ENCODE data around the gene CPA5. TPM values are rescaled to one million over a fixed set of nuclear protein-coding genes. Genes with fewer than 3 reads are reported as not detected.
A peak's percentile ranks its signal among the peaks of the same experiment; 100 is the strongest.

CPA5 gene
- total RNA-seq, 6 donors from 2014 or later: not detected

GRCh38 chr7:130356121-130356875 is 11.7 kb downstream of the CPA5 start:
- DNase-seq (peak in 1 of 2 donors; percentile 20), ATAC-seq (ENCODE audit: low FRiP score in 2 of 2) (peak; percentile 67 to 76)
- peaks cover 0 to 11% (median 10%) of the 10 kb centered on the region in 4 donors for H3K9me3 ChIP-seq
- no peaks in the 10 kb centered on the region for H3K36me3 ChIP-seq
- peaks cover 4 to 12% (median 7%) of the 10 kb centered on the region in 4 donors for H3K4me1 ChIP-seq
- no peaks in the 10 kb centered on the region for H3K27me3 ChIP-seq
- no peak for TF ChIP-seq EP300 (IDR thresholded peaks at IDR 0.05)
- TF ChIP-seq POLR2AphosphoS5 (IDR thresholded peaks at IDR 0.05): peak; percentile 25 to 39
- TF ChIP-seq CTCF (IDR thresholded peaks at IDR 0.05): no peak
- TF ChIP-seq POLR2A (IDR thresholded peaks at IDR 0.05): no peak
- H3K27ac ChIP-seq: peak overlapping the region; percentile 68 to 82 (median 74)
- 59 to 62% methylated on average over 9 of the region's 9 CpGs for WGBS, 2 donors
- no peak overlapping the region for H3K4me3 ChIP-seq

GRCh38 chr7:130356876-130357611 is 12.4 kb downstream of the CPA5 start:
- H3K27me3 ChIP-seq: no peaks in the 10 kb centered on the region
- H3K36me3 ChIP-seq: no peaks in the 10 kb centered on the region
- 70 to 71% methylated on average over 16 of the region's 16 CpGs for WGBS, 2 donors
- peaks cover 0 to 11% (median 10%) of the 10 kb centered on the region in 4 donors for H3K9me3 ChIP-seq
- H3K4me3 ChIP-seq: no peak overlapping the region
- TF ChIP-seq POLR2A (IDR thresholded peaks at IDR 0.05) (no peak), EP300 (IDR thresholded peaks at IDR 0.05) (no peak), POLR2AphosphoS5 (IDR thresholded peaks at IDR 0.05) (peak in 1 of 2 donors; percentile 57), CTCF (IDR thresholded peaks at IDR 0.05) (no peak)
- peaks cover 4 to 10% (median 7%) of the 10 kb centered on the region in 4 donors for H3K4me1 ChIP-seq
- DNase-seq (peak in 1 of 2 donors; percentile 12), ATAC-seq (ENCODE audit: low FRiP score in 2 of 2) (peak in 1 of 2 donors; percentile 67)
- H3K27ac ChIP-seq: peak overlapping the region; percentile 68 to 82 (median 74)

- no peaks in the 10 kb centered on the region for H3K36me3 ChIP-seq
- TF ChIP-seq POLR2A (IDR thresholded peaks at IDR 0.05): no peak
- no peak for TF ChIP-seq POLR2AphosphoS5 (IDR thresholded peaks at IDR 0.05)
- no peak for TF ChIP-seq EP300 (IDR thresholded peaks at IDR 0.05)
- TF ChIP-seq CTCF (IDR thresholded peaks at IDR 0.05): no peak
- no peak overlapping the region for H3K4me3 ChIP-seq
- DNase-seq (peak in 1 of 2 donors; percentile 2), ATAC-seq (ENCODE audit: low FRiP score in 2 of 2) (no peak)
- 90 to 100% methylated on average over 2 to 4 of the region's 4 CpGs for WGBS, 2 donors
- H3K27me3 ChIP-seq: no peaks in the 10 kb centered on the region
- H3K4me1 ChIP-seq: peaks cover 0 to 6% (median 5%) of the 10 kb centered on the region in 4 donors
- no peak overlapping the region for H3K27ac ChIP-seq
- H3K9me3 ChIP-seq: peaks cover 0 to 11% (median 10%) of the 10 kb centered on the region in 4 donors
These were observed 13.9 kb downstream of the CPA5 start for GRCh38 chr7:130358471-130358870.

GRCh38 chr7:130359276-130359857 is 14.8 kb downstream of the CPA5 start:
- Histone ChIP-seq H3K27me3 (no peaks in the 10 kb centered on the region), H3K27ac (no peak overlapping the region), H3K4me1 (peaks cover 0 to 6% (median 5%) of the 10 kb centered on the region in 4 donors), H3K9me3 (peaks cover 0 to 11% (median 10%) of the 10 kb centered on the region in 4 donors), H3K4me3 (no peak overlapping the region), H3K36me3 (no peaks in the 10 kb centered on the region)
- WGBS, 2 donors: 96 to 100% methylated on average over 3 to 5 of the region's 5 CpGs
- no peak for TF ChIP-seq EP300 (IDR thresholded peaks at IDR 0.05)
- TF ChIP-seq CTCF (IDR thresholded peaks at IDR 0.05): no peak
- TF ChIP-seq POLR2A (IDR thresholded peaks at IDR 0.05): no peak
- no peak for TF ChIP-seq POLR2AphosphoS5 (IDR thresholded peaks at IDR 0.05)
- ATAC-seq (ENCODE audit: low FRiP score in 2 of 2): no peak
- no peak for DNase-seq

Data from upper lobe of left lung (tissue), 6 donors.